BE2C (cell line): ENCODE data around the gene TSC22D4.
A peak's percentile ranks its signal among the peaks of the same experiment; 100 is the strongest.
"Not testable (repeated sequence)": the region's sequence is repeated elsewhere in the genome, so short reads cannot be mapped to it uniquely, and the experiment has no call there.

ENCODE experiments used
- DNase-seq: peaks from one replicate; pipeline ENCODE4 v3.0.0-alpha.2; 2020
- H3K27me3 ChIP-seq: fragments of 250-450 bp; sonication (Bioruptor Pico); 2 replicates; pipeline ENCODE4 v1.5.1; 2020; ENCODE audit warnings: mild to moderate bottlenecking
- H3K36me3 ChIP-seq: fragments of 250-450 bp; sonication (Bioruptor Pico); 2 replicates; pipeline ENCODE4 v1.5.1; 2020; ENCODE audit warnings: mild to moderate bottlenecking
- H3K4me1 ChIP-seq: fragments of 250-450 bp; sonication (Bioruptor Pico); 2 replicates; pipeline ENCODE4 v1.5.1; 2020
- H3K4me3 ChIP-seq: 2 replicates; pipeline ENCODE4 v1.5.1; 2011; ENCODE audit warnings: low read depth, low read length
- H3K9me3 ChIP-seq: fragments of 250-450 bp; sonication (Bioruptor Pico); 2 replicates; pipeline ENCODE4 v1.5.1; 2020
- CTCF ChIP-seq: IDR thresholded peaks from 2 replicates; pipeline ENCODE4 v1.5.1; 2012; ENCODE audit warnings: mild to moderate bottlenecking, low read depth, low read length

Gene TSC22D4

DNA sequence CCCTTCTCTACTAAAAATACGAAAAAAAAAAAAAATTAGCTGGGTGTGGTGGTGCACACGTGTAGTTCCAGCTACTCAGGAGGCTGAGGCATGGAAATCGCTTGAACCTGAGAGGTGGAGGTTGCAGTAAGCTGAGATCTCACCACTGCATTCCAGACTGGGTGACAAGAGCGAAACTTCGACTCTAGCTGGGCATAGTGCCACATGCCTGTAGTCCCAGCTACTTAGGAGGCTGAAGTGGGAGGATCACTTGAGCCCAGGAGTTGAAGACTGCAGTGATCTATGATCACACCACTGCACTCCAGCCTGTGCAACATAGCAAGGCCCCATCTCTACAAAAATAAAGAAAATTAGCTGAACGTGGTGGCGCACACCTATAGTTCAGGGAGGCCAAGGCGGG lies 13.7 kb downstream of the TSC22D4 start:
- TF ChIP-seq CTCF: no peak
- no peaks in the 10 kb centered on the region; the same call in 1 of the 2 replicates for H3K36me3 ChIP-seq

GRCh38 chr7:100464791-100465190 lies 14.2 kb downstream of the TSC22D4 start:
- no peak for TF ChIP-seq CTCF

More for the DNA sequence above, 13.7 kb downstream of the TSC22D4 start:
- H3K27me3 ChIP-seq: no peaks in the 10 kb centered on the region
- H3K4me1 ChIP-seq: peaks cover 3% of the 10 kb centered on the region
- no peak for DNase-seq
- H3K4me3 ChIP-seq: no peak overlapping the region
- H3K9me3 ChIP-seq: no peaks in the 10 kb centered on the region

DNA sequence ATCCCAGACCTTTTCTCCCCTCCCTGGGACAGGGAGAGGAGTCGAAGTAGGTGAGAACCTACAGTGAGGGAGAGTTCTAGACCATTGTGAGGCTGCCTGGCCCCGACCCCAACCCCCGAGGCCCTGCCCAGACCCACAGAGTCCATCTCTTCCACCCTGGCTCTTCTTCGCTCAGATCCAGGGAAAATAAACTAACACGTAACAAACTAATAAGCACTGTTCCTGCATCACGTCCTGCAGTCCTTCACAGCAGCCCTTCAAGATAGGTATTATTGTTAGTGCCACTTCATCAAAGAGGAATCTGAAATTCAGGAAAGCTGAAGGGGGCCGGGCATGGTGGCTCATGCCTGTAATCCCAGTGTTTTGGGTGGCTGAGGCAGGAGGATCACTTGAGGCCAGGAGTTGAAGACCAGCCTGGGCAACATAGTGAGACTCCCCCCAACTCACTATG lies 14.8 kb downstream of the TSC22D4 start, which contains the start of gene SPACDR:
Gene SPACDR (minus strand): TSS at position 51 of the 451 bp plus-strand sequence. CDS start 235 bp downstream, outside the sequence.
- DNase-seq: no peak
- no peak for TF ChIP-seq CTCF

More at GRCh38 chr7:100464791-100465190, 14.2 kb downstream of the TSC22D4 start:
- no peak for DNase-seq
- Histone ChIP-seq H3K27me3 (no peaks in the 10 kb centered on the region), H3K9me3 (no peaks in the 10 kb centered on the region), H3K4me1 (peaks cover 3% of the 10 kb centered on the region), H3K36me3 (no peaks in the 10 kb centered on the region), H3K4me3 (no peak overlapping the region)

GRCh38 chr7:100457033-100457432 lies 22.0 kb downstream of the TSC22D4 start:
- no peak for DNase-seq
- Histone ChIP-seq H3K36me3 (no peaks in the 10 kb centered on the region), H3K27me3 (no peaks in the 10 kb centered on the region), H3K4me1 (no peaks in the 10 kb centered on the region), H3K4me3 (no peak overlapping the region), H3K9me3 (no peaks in the 10 kb centered on the region)
- no peak for TF ChIP-seq CTCF

More for the DNA sequence above, 14.8 kb downstream of the TSC22D4 start, which contains the start of gene SPACDR:
- no peak within 1 kb of the TSS for H3K4me3 ChIP-seq
- H3K4me1 ChIP-seq: no peaks in the 10 kb centered on the region
- H3K36me3 ChIP-seq: no peaks in the 10 kb centered on the region
- H3K9me3 ChIP-seq: no peaks in the 10 kb centered on the region
- no peaks in the 10 kb centered on the region for H3K27me3 ChIP-seq

DNA sequence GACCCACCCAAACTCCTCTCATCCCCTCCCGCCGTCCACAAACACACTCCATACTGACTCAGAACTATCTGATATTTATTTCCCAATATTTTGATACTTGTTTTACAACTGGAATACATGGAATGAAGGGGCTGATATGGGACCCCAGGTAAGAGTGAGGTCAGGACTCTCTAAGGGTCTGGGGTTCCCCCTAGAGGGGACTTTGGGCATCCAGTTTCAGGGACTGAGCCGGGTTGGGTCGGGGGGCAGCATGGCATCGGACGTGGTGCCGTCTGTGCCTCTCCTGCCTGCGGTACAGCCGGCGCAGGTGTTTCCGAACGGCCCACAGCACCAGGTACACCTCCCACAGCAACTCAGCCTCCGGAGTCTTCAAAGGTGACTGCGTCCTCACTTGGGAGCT lies 22.5 kb downstream of the TSC22D4 start:
- H3K36me3 ChIP-seq: no peaks in the 10 kb centered on the region
- TF ChIP-seq CTCF: 0 out of 2 replicates have a peak, but pooled peaks have one; percentile 16
- no peak for DNase-seq
- no peaks in the 10 kb centered on the region for H3K27me3 ChIP-seq
- H3K4me3 ChIP-seq: no peak overlapping the region
- H3K4me1 ChIP-seq: no peaks in the 10 kb centered on the region
- no peaks in the 10 kb centered on the region for H3K9me3 ChIP-seq

DNA sequence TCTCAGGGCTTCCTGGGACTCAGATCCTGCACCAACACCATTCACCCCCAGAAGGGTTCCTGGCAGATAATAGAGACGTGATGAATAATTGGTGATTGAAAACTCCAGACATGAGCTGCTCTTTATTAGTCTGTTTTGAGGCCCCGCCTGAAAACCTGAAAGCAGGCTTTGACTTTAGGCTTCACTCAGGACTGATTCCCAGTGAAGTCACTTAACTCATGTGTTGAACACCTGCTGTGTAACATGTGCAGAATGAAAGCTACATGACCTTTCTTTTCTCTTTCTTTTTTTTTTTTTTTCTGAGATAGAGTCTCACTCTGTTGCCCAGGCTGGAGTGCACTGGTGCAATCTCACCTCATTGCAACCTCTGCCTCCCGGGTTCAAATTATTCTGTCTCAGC lies 23.8 kb downstream of the TSC22D4 start:
- no peak for TF ChIP-seq CTCF
- Histone ChIP-seq H3K27me3 (no peaks in the 10 kb centered on the region), H3K36me3 (no peaks in the 10 kb centered on the region), H3K4me3 (no peak overlapping the region), H3K9me3 (no peaks in the 10 kb centered on the region), H3K4me1 (no peaks in the 10 kb centered on the region)
- DNase-seq: no peak

GRCh38 chr7:100453854-100454253 lies 25.2 kb downstream of the TSC22D4 start:
- not testable (repeated sequence) for H3K36me3 ChIP-seq, H3K27me3 ChIP-seq, H3K4me3 ChIP-seq, H3K9me3 ChIP-seq, DNase-seq, H3K4me1 ChIP-seq
